DOHH2 (cell line): Measurements from ENCODE around the gene SMC1B.

Experiments
- H3F3A ChIP-seq: fragments of 200-600 bp; sonication (generic), shearing (Covaris generic); 2 replicates; pipeline ENCODE4 v1.6.0; 2016; ENCODE audit warnings: antibody characterized with exemption, mild to moderate bottlenecking; ENCODE audit not compliant: control insufficient read depth, insufficient read depth
- H3K27ac ChIP-seq: fragments of 200-600 bp; sonication (generic); 2 replicates; pipeline ENCODE4 v1.5.1; 2014; ENCODE audit warnings: low read depth, mild to moderate bottlenecking, low read length, moderate library complexity
- H3K27me3 ChIP-seq: fragments of 200-600 bp; sonication (generic); 2 replicates; pipeline ENCODE4 v1.6.1; 2014; ENCODE audit warnings: mild to moderate bottlenecking, low read length, mixed read lengths; ENCODE audit not compliant: control insufficient read depth
- H3K36me3 ChIP-seq: fragments of 200-600 bp; sonication (generic); 2 replicates; pipeline ENCODE4 v1.6.1; 2014; ENCODE audit warnings: mild to moderate bottlenecking, low read length, moderate library complexity, mixed read lengths; ENCODE audit not compliant: control insufficient read depth
- H3K4me1 ChIP-seq: fragments of 200-600 bp; sonication (generic); 2 replicates; pipeline ENCODE4 v1.6.1; 2014; ENCODE audit warnings: mild to moderate bottlenecking, low read length, mixed read lengths; ENCODE audit not compliant: control insufficient read depth
- H3K4me2 ChIP-seq: fragments of 200-600 bp; sonication (generic); 2 replicates; pipeline ENCODE4 v1.6.0; 2014; ENCODE audit warnings: mild to moderate bottlenecking, low read length, moderate library complexity
- H3K4me3 ChIP-seq: fragments of 200-600 bp; sonication (generic); 2 replicates; pipeline ENCODE4 v1.5.1; 2014; ENCODE audit warnings: mild to moderate bottlenecking, low read length, mixed read lengths
- H3K79me2 ChIP-seq: fragments of 200-600 bp; sonication (generic); 2 replicates; pipeline ENCODE4 v1.6.1; 2014; ENCODE audit warnings: mild to moderate bottlenecking, low read length, mixed read lengths; ENCODE audit not compliant: control insufficient read depth
- H3K9me2 ChIP-seq: fragments of 200-600 bp; sonication (generic); replicated peaks from 2 replicates; pipeline ENCODE4 v1.6.1; 2014; ENCODE audit warnings: mild to moderate bottlenecking, low read length, mixed read lengths; ENCODE audit not compliant: control insufficient read depth
- H3K9me3 ChIP-seq: fragments of 200-600 bp; sonication (generic); 2 replicates; pipeline ENCODE4 v1.6.1; 2014; ENCODE audit warnings: antibody characterized with exemption, low read length, mixed read lengths; ENCODE audit not compliant: control insufficient read depth, insufficient read depth
- H4K20me1 ChIP-seq: fragments of 200-600 bp; sonication (generic); 2 replicates; pipeline ENCODE4 v1.6.0; 2014; ENCODE audit warnings: low read depth, mild to moderate bottlenecking, antibody characterized with exemption, low read length, moderate library complexity; ENCODE audit not compliant: control insufficient read depth, insufficient read depth
- CTCF ChIP-seq: fragments of 200-600 bp; sonication (generic); IDR thresholded peaks from one replicate; pipeline ENCODE4 v1.5.1; 2014; ENCODE audit warnings: antibody characterized with exemption, mild to moderate bottlenecking, low read depth, low read length; ENCODE audit not compliant: poor library complexity, severe bottlenecking
- EZH2phosphoT487 ChIP-seq: fragments of 200-600 bp; sonication (generic); IDR thresholded peaks from 2 replicates; pipeline ENCODE4 v1.6.1; 2017; ENCODE audit warnings: borderline replicate concordance, mild to moderate bottlenecking, antibody characterized with exemption, low read length, moderate library complexity, mixed read lengths

Gene SMC1B

GRCh38 chr22:45318168-45318557 lies 95.2 kb downstream of the SMC1B start:
- Histone ChIP-seq H3K9me2 (no peaks in the 10 kb centered on the region), H3K36me3 (peaks cover 9% of the 10 kb centered on the region), H3K9me3 (no peaks in the 10 kb centered on the region), H3K4me1 (peaks cover 21% of the 10 kb centered on the region), H3K79me2 (peaks cover 78% of the 10 kb centered on the region), H3K27ac (peak overlapping the region; percentile 38), H3K4me2 (peak overlapping the region; percentile 75), H3K4me3 (peak overlapping the region; percentile 67), H3K27me3 (no peaks in the 10 kb centered on the region), H3F3A (no peaks in the 10 kb centered on the region; the same call in 1 of the 2 replicates), H4K20me1 (0 out of 2 replicates have a peak, but pooled peaks cover 2% of the 10 kb centered on the region)
- no peak for TF ChIP-seq CTCF
- TF ChIP-seq EZH2phosphoT487: no peak

- Histone ChIP-seq H3F3A (no peaks in the 10 kb centered on the region; the same call in 1 of the 2 replicates), H3K9me2 (no peaks in the 10 kb centered on the region), H3K4me2 (peak overlapping the region; percentile 75), H3K9me3 (no peaks in the 10 kb centered on the region), H4K20me1 (0 out of 2 replicates have a peak, but pooled peaks cover 2% of the 10 kb centered on the region), H3K27ac (peak overlapping the region; percentile 38), H3K36me3 (peaks cover 4% of the 10 kb centered on the region), H3K4me1 (peaks cover 21% of the 10 kb centered on the region), H3K79me2 (peaks cover 81% of the 10 kb centered on the region), H3K27me3 (no peaks in the 10 kb centered on the region), H3K4me3 (peak overlapping the region; percentile 67)
- TF ChIP-seq CTCF (peak; percentile 34), EZH2phosphoT487 (no peak)
Measured at GRCh38 chr22:45317551-45318167, 95.7 kb downstream of the SMC1B start.

GRCh38 chr22:45316796-45317526 lies 96.4 kb downstream of the SMC1B start:
- Histone ChIP-seq H3K4me3 (no peak overlapping the region), H3F3A (no peaks in the 10 kb centered on the region; the same call in 1 of the 2 replicates), H3K79me2 (peaks cover 83% of the 10 kb centered on the region), H4K20me1 (0 out of 2 replicates have a peak, but pooled peaks cover 2% of the 10 kb centered on the region), H3K4me1 (peaks cover 21% of the 10 kb centered on the region), H3K27ac (no peak overlapping the region), H3K27me3 (no peaks in the 10 kb centered on the region), H3K36me3 (peaks cover 6% of the 10 kb centered on the region; the same call in 1 of the 2 replicates), H3K9me2 (no peaks in the 10 kb centered on the region), H3K9me3 (no peaks in the 10 kb centered on the region), H3K4me2 (no peak overlapping the region)
- TF ChIP-seq EZH2phosphoT487: no peak
- TF ChIP-seq CTCF: no peak
